Neural cell (in vitro differentiated cells): ENCODE data around the gene PIK3CG.

ENCODE experiments used
- CTCF ChIP-seq: fragments of 450-650 bp; IDR thresholded peaks from 2 replicates; pipeline ENCODE4 v1.5.1; 2014; ENCODE audit warnings: antibody characterized with exemption, mild to moderate bottlenecking, moderate library complexity; ENCODE audit not compliant: poor library complexity, severe bottlenecking
- EZH2 ChIP-seq: fragments of 200-600, 300-800 bp; shearing (Covaris generic), sonication (generic); IDR thresholded peaks from 2 replicates; pipeline ENCODE4 v1.6.1; 2014; ENCODE audit warnings: antibody characterized with exemption, low read length, borderline replicate concordance, mild to moderate bottlenecking; ENCODE audit not compliant: insufficient read depth, poor library complexity, severe bottlenecking
- MXI1 ChIP-seq: fragments of 450-650 bp; conservative IDR thresholded peaks from 2 replicates; pipeline ENCODE4 v1.6.1; 2014; ENCODE audit warnings: antibody characterized with exemption, mild to moderate bottlenecking; ENCODE audit not compliant: poor library complexity, severe bottlenecking

DNA sequence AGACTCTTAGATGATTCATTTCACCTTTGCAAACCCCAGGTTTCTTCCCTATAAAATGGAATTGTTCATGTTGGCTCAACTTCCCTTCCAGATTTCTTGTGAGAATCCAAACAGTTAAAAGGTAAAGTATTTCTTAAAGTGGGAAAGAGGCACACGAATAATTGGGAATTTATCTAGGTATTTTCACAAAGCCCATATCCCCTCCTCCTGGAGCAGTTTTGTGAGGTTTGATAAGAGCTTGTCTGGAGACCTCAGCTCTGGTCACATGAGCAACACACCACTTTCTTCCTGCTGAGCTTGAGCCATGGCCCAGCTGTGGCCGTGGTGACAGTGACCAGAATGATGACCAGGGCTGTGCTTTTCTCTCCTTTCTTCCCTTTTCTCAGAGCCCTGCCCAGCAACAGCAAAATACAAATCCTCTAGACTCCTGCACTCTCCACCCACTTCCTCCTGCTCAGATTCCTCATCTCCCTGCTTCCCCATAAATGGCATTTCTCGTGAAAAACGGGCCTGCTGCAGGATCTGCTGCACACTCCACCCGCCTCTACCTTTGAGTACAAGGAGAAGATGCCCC lies 87.7 kb downstream of the PIK3CG start:
- TF ChIP-seq MXI1 = no peak
- TF ChIP-seq CTCF = no peak
- no peak for TF ChIP-seq EZH2
